ENCODE results near the gene RXFP1.

- no peak for TF ChIP-seq CTCF (IDR thresholded peaks at IDR 0.05; ENCODE audit: poor library complexity)
- no peak for TF ChIP-seq EZH2phosphoT487 (IDR thresholded peaks at IDR 0.05; ENCODE audit: low read depth, severe bottlenecking, unreplicated experiment)
- no peak for TF ChIP-seq EZH2 (IDR thresholded peaks at IDR 0.05; ENCODE audit: borderline replicate concordance)
These were observed 152.0 kb downstream of the RXFP1 start for GRCh38 chr4:158673633-158674032.
